Hepatocyte (in vitro differentiated cells): Measurements from ENCODE around the gene DPP10.

Experiments used
- CTCF ChIP-seq: fragments of 200-600 bp; sonication (generic); IDR thresholded peaks from 2 replicates; pipeline ENCODE4 v1.5.1; 2016; ENCODE audit warnings: antibody characterized with exemption, mild to moderate bottlenecking; ENCODE audit not compliant: poor library complexity
- EZH2phosphoT487 ChIP-seq: fragments of 200-600 bp; sonication (generic); IDR thresholded peaks from one replicate; pipeline ENCODE4 v1.6.1; 2018; ENCODE audit warnings: antibody characterized with exemption, mild to moderate bottlenecking, low read depth, moderate library complexity; ENCODE audit not compliant: unreplicated experiment, severe bottlenecking

GRCh38 chr2:114805195-114805594 lies 362.8 kb downstream of the DPP10 start:
- TF ChIP-seq EZH2phosphoT487 (no peak), CTCF (no peak)
